Loucy (cell line): ENCODE results near the gene UCK2.

Experiments used
- H2AFZ ChIP-seq: fragments of 200-600 bp; sonication (generic); 2 replicates; pipeline ENCODE4 v1.6.0; 2016; ENCODE audit warnings: antibody characterized with exemption, mild to moderate bottlenecking, low read length, moderate library complexity
- H3F3A ChIP-seq: fragments of 200-600 bp; 2 replicates; pipeline ENCODE4 v1.6.0; 2016; ENCODE audit warnings: antibody characterized with exemption, low read depth, mild to moderate bottlenecking
- H3K27me3 ChIP-seq: fragments of 200-600 bp; sonication (generic); 2 replicates; pipeline ENCODE4 v1.6.1; 2014; ENCODE audit warnings: low read length, mild to moderate bottlenecking; ENCODE audit not compliant: insufficient read depth, poor library complexity, severe bottlenecking
- H3K36me3 ChIP-seq: fragments of 200-600 bp; sonication (generic); 2 replicates; pipeline ENCODE4 v1.6.1; 2016; ENCODE audit warnings: low read length; ENCODE audit not compliant: insufficient read depth
- H3K4me1 ChIP-seq: fragments of 200-600 bp; sonication (generic); 2 replicates; pipeline ENCODE4 v1.5.1; 2014; ENCODE audit warnings: low read length, mild to moderate bottlenecking; ENCODE audit not compliant: insufficient read depth, poor library complexity, severe bottlenecking
- H3K4me2 ChIP-seq: fragments of 200-600 bp; sonication (generic); 2 replicates; pipeline ENCODE4 v1.6.0; 2014; ENCODE audit warnings: antibody characterized with exemption, low read length, low read depth, mild to moderate bottlenecking; ENCODE audit not compliant: poor library complexity, severe bottlenecking
- H3K4me3 ChIP-seq: fragments of 200-600 bp; sonication (generic); 2 replicates; pipeline ENCODE4 v1.5.1; 2014; ENCODE audit warnings: low read length, mild to moderate bottlenecking, mixed read lengths; ENCODE audit not compliant: poor library complexity, severe bottlenecking
- H3K79me2 ChIP-seq: fragments of 200-600 bp; sonication (generic); 2 replicates; pipeline ENCODE4 v1.6.1; 2014; ENCODE audit warnings: low read length; ENCODE audit not compliant: insufficient read depth
- H3K9ac ChIP-seq: fragments of 200-600 bp; sonication (generic); 2 replicates; pipeline ENCODE4 v1.6.0; 2014; ENCODE audit warnings: mild to moderate bottlenecking, low read depth, low read length, moderate library complexity; ENCODE audit not compliant: poor library complexity, severe bottlenecking
- H3K9me2 ChIP-seq: fragments of 200-600 bp; sonication (generic); replicated peaks from 2 replicates; pipeline ENCODE4 v1.6.1; 2016; ENCODE audit warnings: low read depth, low read length, mixed read lengths
- H3K9me3 ChIP-seq: fragments of 200-600 bp; sonication (generic); 2 replicates; pipeline ENCODE4 v1.6.1; 2014; ENCODE audit warnings: mild to moderate bottlenecking, antibody characterized with exemption, low read length, low read depth; ENCODE audit not compliant: insufficient read depth
- H4K20me1 ChIP-seq: fragments of 200-600 bp; sonication (generic); 2 replicates; pipeline ENCODE4 v1.6.0; 2014; ENCODE audit warnings: antibody characterized with exemption, low read length, mild to moderate bottlenecking; ENCODE audit not compliant: insufficient read depth, poor library complexity, severe bottlenecking
- EZH2phosphoT487 ChIP-seq: fragments of 200-600 bp; IDR thresholded peaks from 2 replicates; pipeline ENCODE4 v1.6.1; 2018; ENCODE audit warnings: antibody characterized with exemption, mild to moderate bottlenecking, moderate library complexity, borderline replicate concordance
- TF ChIP-seq, protein P1 (sequence below): fragments of 200-600 bp; sonication (generic); conservative IDR thresholded peaks from 2 replicates; pipeline ENCODE4 v1.5.1; 2014; ENCODE audit warnings: mild to moderate bottlenecking, antibody characterized with exemption, low read length

The UCK2 gene

DNA sequence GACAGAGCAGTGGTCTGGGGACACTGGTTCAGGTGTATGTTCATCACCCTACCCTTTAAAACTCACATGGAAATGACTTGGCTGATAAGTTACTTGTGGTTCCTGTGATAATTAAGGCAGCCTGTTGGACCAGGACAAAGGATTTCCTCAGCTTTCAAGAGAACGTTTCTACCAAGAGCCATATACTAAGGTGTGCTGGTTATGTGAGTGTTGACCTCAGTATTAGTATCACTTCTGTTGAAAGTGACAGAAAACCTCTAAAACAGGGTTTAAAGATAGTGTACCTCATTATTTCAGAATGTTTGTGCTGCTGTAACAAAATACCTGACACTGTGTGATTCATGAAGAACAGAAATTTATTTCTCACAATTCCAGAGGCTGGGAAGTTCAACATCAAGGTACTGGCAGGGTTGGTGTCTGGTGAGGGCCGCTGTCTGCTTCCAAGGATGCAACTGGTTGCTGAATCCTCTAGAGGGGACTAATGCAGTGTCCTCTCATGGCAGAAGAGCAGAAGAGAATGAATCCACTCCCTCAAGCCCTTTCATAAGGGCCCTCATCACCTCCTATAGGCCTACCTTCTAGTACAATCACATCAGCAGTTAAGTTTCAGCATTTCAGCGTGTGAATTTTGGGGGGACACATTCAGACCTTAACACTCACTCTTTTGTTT is 54.9 kb downstream of the UCK2 start:
- H3F3A ChIP-seq = no peaks in the 10 kb centered on the region
- H3K9ac ChIP-seq = no peak overlapping the region
- H3K27me3 ChIP-seq = no peaks in the 10 kb centered on the region
- 0 out of 2 replicates have a peak, but pooled peaks cover 9% of the 10 kb centered on the region for H3K9me3 ChIP-seq
- H3K4me3 ChIP-seq = no peak overlapping the region
- H4K20me1 ChIP-seq = peaks cover 90% of the 10 kb centered on the region
- no peak overlapping the region for H3K4me2 ChIP-seq
- no peak overlapping the region for H2AFZ ChIP-seq
- peaks cover 100% of the 10 kb centered on the region for H3K79me2 ChIP-seq
- no peak for TF ChIP-seq EZH2phosphoT487
- TF ChIP-seq, protein P1, sequence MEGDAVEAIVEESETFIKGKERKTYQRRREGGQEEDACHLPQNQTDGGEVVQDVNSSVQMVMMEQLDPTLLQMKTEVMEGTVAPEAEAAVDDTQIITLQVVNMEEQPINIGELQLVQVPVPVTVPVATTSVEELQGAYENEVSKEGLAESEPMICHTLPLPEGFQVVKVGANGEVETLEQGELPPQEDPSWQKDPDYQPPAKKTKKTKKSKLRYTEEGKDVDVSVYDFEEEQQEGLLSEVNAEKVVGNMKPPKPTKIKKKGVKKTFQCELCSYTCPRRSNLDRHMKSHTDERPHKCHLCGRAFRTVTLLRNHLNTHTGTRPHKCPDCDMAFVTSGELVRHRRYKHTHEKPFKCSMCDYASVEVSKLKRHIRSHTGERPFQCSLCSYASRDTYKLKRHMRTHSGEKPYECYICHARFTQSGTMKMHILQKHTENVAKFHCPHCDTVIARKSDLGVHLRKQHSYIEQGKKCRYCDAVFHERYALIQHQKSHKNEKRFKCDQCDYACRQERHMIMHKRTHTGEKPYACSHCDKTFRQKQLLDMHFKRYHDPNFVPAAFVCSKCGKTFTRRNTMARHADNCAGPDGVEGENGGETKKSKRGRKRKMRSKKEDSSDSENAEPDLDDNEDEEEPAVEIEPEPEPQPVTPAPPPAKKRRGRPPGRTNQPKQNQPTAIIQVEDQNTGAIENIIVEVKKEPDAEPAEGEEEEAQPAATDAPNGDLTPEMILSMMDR = no peak
- H3K9me2 ChIP-seq = no peaks in the 10 kb centered on the region
- peaks cover 15% of the 10 kb centered on the region; the same call in 1 of the 2 replicates for H3K36me3 ChIP-seq
- peaks cover 21% of the 10 kb centered on the region for H3K4me1 ChIP-seq

DNA sequence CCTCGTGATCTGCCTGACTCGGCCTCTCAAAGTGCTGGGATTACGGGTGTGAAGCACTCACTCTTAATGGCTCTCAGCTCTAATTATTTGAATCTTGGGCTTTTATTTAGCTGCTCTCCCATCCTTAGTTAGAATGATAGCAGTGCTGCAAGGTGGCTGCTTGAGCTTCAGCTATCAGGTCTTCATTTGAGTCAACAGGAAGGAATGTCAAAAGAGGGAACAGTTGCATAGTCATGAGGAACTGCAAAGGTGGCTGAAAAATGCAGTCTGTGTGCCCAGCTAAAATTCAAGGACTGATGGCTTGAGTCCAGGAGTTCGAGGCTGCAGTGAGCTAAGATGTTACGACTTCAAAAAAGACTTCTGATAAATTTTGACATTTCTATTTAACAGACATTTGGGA is 55.6 kb downstream of the UCK2 start:
- H3K9me2 ChIP-seq = no peaks in the 10 kb centered on the region
- H3K27me3 ChIP-seq = no peaks in the 10 kb centered on the region
- no peaks in the 10 kb centered on the region for H3F3A ChIP-seq
- peaks cover 24% of the 10 kb centered on the region for H3K4me1 ChIP-seq
- H3K4me2 ChIP-seq = no peak overlapping the region
- no peak overlapping the region for H3K9ac ChIP-seq
- peaks cover 92% of the 10 kb centered on the region for H4K20me1 ChIP-seq
- TF ChIP-seq, protein P1 = no peak
- no peak for TF ChIP-seq EZH2phosphoT487
- peaks cover 100% of the 10 kb centered on the region for H3K79me2 ChIP-seq
- no peak overlapping the region for H2AFZ ChIP-seq
- peaks cover 8% of the 10 kb centered on the region; the same call in 1 of the 2 replicates for H3K36me3 ChIP-seq
- H3K9me3 ChIP-seq = 0 out of 2 replicates have a peak, but pooled peaks cover 3% of the 10 kb centered on the region
- no peak overlapping the region for H3K4me3 ChIP-seq

DNA sequence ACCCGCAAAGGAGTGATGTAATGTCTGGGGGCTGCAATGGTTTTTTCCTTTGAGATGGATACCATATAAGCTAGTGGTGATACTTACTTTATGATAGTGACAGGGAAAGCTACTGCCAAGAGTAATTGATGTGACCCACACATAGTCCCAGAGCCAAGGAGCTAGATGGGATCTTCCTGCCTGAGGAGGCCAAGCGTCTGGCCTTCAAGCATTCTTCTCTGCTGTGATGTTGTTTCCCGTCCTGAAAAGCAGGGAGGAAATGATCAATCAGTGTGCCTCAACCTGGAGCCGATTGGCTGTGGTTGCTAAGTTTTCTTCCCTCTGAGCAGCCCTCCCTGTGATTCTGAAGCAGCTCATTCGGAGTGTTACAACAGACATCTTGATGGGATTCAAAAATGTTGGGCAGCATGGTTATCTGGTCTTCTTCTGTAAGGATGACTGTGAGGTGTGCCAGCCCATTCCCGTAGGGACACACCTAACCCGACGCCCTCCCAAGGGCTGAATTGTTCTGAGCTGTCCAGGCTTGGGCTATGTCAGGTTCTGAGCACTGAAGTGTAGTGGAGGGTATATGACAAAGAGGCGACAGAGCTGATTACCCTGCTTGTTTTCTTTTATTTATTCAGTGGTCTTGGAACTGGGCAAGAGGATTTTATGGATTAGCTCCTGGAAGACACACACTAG is 56.7 kb downstream of the UCK2 start:
- Histone ChIP-seq H4K20me1 (peaks cover 95% of the 10 kb centered on the region), H2AFZ (no peak overlapping the region), H3K9me3 (no peaks in the 10 kb centered on the region), H3F3A (no peaks in the 10 kb centered on the region), H3K9ac (no peak overlapping the region), H3K9me2 (no peaks in the 10 kb centered on the region), H3K4me3 (no peak overlapping the region), H3K27me3 (no peaks in the 10 kb centered on the region), H3K36me3 (peaks cover under 1% of the 10 kb centered on the region; the same call in 1 of the 2 replicates), H3K4me1 (peaks cover 22% of the 10 kb centered on the region), H3K79me2 (peaks cover 100% of the 10 kb centered on the region), H3K4me2 (no peak overlapping the region)
- TF ChIP-seq EZH2phosphoT487 = no peak
- TF ChIP-seq, protein P1 = no peak
